Measurements from ENCODE around the gene RIN3.

- no peak for TF ChIP-seq CTCF (IDR thresholded peaks at IDR 0.05)
- TF ChIP-seq POLR2A (IDR thresholded peaks at IDR 0.05), result no peak
These were observed 7.5 kb downstream of the RIN3 start for GRCh38 chr14:92521058-92521415.
